GM18867 (cell line): ENCODE measurements around the gene ABCC4.

ENCODE experiments used
- ATAC-seq: cut with Tn5 transposase; IDR thresholded peaks from one replicate; pipeline ENCODE4 v1.9.1; 2021; ENCODE audit warnings: mild to moderate bottlenecking, moderate library complexity; ENCODE audit not compliant: unreplicated experiment

ABCC4 gene, protein sequence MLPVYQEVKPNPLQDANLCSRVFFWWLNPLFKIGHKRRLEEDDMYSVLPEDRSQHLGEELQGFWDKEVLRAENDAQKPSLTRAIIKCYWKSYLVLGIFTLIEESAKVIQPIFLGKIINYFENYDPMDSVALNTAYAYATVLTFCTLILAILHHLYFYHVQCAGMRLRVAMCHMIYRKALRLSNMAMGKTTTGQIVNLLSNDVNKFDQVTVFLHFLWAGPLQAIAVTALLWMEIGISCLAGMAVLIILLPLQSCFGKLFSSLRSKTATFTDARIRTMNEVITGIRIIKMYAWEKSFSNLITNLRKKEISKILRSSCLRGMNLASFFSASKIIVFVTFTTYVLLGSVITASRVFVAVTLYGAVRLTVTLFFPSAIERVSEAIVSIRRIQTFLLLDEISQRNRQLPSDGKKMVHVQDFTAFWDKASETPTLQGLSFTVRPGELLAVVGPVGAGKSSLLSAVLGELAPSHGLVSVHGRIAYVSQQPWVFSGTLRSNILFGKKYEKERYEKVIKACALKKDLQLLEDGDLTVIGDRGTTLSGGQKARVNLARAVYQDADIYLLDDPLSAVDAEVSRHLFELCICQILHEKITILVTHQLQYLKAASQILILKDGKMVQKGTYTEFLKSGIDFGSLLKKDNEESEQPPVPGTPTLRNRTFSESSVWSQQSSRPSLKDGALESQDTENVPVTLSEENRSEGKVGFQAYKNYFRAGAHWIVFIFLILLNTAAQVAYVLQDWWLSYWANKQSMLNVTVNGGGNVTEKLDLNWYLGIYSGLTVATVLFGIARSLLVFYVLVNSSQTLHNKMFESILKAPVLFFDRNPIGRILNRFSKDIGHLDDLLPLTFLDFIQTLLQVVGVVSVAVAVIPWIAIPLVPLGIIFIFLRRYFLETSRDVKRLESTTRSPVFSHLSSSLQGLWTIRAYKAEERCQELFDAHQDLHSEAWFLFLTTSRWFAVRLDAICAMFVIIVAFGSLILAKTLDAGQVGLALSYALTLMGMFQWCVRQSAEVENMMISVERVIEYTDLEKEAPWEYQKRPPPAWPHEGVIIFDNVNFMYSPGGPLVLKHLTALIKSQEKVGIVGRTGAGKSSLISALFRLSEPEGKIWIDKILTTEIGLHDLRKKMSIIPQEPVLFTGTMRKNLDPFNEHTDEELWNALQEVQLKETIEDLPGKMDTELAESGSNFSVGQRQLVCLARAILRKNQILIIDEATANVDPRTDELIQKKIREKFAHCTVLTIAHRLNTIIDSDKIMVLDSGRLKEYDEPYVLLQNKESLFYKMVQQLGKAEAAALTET (N-terminal part only)

DNA sequence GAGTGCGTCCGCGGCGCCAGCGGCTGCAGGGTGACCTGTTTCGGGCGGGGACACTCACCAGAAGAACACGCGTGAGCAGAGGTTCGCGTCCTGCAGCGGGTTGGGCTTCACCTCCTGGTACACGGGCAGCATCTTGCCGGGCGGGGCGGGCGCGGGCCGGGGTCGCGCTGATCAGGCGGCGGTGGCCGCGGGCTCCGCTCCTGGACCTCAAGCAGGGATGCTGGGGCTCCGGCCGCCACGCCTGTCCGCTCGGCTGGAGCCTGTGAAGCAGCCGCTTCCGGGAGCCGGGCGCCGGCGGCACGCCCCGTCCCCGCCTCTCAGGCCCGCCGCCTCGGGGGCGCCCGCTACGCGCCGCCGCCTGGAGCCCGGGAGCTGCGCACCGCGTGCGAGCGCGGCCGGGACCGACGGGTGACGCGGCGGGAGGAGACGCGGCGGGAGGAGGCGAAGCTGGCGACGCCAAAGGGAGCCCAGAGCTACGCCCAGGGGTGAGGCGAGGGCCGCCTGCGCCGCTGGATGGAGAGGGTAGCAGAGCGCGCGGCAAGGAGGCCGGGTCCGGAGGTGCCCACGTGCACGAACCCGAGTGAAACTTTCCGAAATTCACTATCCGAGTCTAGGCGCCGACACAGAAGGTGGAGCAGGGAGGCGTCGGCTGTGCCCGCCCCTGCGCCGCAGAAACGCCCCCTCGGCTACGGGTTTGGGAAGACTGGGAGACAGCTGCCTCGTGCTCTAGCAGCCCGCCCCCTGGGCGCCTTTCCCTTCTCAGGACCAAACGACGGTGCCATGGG, at the start of gene ABCC4:
ABCC4 (minus strand) TSS at position 269 of the 785 bp plus-strand sequence; CDS start at position 132, 137 bp downstream.
- ATAC-seq, result peak; percentile 92

DNA sequence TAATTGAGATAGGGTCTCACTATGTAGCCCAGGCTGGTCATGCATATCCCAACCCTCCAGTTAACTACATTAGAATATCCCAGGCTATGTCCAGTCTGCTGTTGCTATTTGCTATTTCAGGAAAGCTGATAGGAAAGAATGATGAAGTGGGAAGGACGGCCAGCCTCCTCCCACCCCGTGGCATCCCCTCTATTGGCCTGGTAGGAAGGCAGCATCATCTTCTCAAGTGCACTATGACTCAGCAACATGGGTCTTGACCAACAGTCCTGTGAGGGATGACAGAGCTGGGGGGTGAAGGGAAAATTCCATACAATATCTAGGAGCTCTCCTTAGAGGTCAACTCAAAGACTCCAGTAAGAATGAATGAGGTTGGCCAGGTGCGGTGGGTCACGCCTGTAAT, 48.0 kb upstream of the ABCC4 start:
- ATAC-seq, result no peak

DNA sequence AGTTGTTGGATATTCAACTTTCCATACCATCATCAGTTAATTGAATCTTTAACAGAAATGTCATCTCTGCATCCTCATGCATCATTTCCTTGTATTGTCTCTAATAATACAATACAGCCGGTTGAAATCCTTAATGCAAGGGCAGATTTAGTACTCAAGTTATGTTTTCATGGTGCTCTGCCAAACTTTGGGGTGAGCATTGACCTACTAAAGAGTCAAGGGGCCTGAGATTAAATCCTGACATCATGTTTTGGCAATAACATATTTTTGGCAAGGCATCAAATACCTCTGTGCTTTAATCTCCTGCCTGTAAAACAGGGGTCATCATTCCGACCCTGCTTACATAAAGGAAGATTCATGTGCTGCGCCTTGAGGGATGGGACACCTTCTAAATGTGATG, 42.7 kb upstream of the ABCC4 start:
- ATAC-seq, result no peak

DNA sequence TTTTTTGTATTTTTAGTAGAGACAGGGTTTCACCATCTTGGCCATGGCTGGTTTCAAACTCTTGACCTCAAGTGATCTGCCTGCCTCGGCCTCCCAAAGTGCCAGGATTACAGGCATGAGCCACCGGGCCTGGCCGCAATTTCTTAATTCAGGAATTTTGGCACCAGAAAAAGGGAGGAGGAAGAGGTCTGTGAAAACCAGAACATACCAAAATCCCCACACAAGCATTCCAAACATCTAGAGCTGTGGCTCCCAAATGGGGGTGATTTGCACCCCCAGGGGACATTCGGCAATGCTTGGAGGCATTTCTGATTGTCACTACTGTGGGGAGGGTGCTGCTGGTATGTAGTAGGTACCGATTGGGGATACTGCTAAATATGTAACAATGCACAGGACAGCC, 40.2 kb upstream of the ABCC4 start:
- no peak for ATAC-seq

DNA sequence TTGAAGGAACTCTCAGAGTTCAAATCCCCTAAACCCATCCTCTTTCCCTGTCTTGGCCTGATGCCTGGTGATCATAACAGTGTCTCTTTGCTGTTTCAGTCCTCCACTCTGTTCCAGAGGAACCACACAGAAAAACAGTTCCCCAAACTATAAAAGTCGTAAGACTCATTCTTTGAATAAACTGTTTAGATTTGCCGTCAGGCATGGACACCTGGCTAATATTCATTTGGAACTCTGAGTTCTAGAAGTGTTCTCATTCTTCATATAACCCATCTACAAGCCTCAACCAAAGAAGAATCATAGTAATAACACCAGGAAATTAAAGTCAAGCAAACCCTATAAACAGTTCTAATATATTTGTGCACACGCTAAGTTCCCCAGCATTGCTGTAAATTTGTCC, 37.7 kb upstream of the ABCC4 start:
- no peak for ATAC-seq

DNA sequence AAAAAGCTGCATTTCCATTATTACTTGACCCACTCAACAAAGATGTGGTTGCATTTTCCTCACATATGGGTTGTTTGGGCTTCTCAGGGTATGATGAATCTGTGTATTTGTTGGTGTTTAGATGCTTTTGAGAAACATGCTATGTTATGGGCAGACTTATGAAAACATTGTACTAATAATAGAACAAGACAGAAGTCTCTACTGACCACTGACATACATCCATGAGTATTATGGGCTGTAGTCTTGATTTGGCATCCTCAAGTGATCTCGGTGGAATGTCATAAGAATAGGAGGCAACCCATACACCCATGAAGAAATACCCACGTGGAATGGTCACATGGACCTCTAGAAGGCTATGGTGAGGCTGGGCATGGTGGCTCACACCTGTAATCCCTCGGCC, 36.3 kb upstream of the ABCC4 start:
- no peak for ATAC-seq

DNA sequence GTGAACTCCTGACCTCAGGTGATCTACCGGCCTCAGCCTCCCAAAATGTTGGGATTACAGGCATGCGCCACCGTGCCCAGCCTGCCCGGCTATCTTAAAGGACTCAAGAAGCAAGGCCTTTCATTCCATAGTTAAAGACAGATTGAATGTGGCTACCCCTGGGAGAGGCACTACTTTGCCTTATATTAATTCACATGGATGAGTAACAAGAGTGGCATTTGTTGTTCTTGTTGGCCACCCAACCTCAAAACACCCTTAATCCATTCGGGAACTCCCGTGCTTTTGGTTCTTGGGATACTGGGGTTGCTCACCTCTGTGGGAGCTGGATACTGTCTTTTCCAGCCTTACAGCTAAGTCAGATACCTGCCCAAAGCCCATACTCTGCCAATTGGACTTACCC, 34.4 kb upstream of the ABCC4 start:
- ATAC-seq, result no peak

DNA sequence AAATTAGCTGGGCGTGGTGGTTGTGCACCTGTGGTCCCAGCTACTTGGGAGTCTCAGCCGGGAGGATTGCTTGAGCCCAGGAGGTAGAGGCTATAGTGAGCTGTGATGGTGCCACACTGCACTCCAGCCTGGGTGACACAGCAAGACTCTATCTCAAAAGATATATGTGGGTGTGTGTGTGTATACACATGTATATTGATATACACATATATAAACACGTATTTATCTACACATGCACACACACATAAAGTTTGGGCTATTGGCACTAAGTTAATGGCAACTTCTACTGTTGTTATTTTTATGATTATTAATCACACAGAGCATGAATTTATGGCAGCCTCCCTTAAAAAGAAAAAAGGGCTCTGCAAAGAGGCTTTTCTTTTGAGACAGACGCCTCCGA, 27.1 kb upstream of the ABCC4 start:
- no peak for ATAC-seq

DNA sequence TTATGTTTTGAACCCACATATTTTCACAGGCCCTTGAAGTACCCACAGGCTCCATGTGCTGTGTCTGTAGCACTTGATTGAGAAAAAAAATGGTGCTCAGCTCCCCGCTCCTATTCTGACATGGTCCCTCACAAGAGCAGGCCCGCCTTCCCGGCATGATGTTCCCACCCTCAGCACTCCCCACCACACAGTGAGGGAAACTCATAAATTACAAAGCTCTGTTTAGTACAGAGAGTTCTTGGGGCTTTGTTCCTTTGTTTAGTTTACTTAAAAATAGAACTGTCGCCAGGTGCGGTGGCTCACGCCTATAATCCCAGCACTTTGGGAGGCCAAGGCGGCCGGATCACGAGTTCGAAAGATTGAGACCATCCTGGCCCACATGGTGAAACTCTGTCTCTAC, 25.9 kb upstream of the ABCC4 start:
- ATAC-seq, result no peak

DNA sequence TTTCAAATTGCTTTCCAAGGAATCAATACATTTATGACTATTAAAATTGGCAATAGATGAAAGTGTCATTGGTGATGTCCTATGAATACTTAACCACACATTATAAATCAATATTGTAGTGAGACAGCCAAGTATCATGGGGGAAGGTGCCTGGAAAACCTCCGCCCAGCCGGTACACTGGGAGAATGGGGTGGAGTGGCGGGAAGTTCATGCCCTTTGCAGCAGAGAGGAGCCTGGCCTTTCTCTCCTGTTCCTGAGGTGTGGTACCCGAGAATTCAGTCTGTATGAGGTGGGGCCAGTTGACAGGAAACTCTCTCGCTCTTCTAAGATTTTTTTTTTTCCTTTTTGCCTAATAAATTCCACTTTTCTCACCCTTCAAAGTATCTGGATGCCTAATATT, 25.4 kb upstream of the ABCC4 start:
- no peak for ATAC-seq

DNA sequence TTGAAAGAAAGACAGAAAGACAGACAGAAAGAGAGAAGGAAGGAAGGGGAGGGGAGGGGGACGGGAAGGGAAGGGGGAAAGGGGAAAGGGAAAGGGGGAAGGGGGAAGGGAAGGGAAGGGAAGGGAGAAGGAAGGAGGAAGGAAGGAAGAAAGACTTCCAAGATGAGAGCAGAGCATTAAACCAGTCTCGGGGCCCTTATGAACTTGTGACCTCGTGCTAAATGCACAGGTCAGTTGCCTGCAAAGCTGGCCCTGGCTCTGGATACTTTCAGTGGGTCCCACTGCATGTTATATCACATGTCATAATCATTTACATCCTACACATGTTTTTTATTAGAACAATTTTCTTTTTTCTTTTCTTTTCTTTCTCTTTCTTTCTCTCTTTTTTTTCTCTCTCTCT, 24.2 kb upstream of the ABCC4 start:
- no peak for ATAC-seq

DNA sequence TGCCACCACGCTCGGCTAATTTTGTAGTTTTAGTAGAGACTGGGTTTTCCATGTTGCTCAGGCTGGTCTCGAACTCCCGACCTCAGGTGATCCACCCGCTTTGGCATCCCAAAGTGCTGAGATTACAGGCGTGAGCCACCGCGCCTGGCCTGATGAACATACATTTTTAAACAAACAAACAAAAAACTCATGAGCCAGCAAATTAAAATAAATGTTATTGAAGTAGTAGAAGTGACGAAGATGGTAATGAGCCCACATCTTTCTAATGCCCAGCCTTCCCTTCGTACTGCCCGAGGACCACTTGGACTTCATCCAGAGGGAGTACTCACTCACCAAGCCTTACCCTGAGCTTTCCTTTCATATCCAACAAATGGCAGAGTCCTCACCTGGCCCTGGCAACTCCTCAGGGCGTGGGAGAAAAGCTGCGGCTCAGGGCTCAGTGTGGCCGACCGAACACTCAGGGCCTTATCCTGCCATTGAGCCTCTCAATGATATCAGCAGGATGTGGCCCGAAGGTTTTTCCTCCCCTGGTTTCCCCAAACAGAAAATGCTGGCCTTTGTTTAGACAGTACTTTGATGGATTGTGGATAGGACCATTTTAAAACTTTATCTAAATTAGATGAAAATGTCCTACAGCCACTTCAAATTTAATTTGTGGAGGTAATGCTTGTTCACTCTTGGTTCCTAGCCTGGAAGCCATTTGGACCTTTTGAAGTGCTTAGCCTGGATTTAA, 22.8 kb upstream of the ABCC4 start:
- ATAC-seq, result no peak

DNA sequence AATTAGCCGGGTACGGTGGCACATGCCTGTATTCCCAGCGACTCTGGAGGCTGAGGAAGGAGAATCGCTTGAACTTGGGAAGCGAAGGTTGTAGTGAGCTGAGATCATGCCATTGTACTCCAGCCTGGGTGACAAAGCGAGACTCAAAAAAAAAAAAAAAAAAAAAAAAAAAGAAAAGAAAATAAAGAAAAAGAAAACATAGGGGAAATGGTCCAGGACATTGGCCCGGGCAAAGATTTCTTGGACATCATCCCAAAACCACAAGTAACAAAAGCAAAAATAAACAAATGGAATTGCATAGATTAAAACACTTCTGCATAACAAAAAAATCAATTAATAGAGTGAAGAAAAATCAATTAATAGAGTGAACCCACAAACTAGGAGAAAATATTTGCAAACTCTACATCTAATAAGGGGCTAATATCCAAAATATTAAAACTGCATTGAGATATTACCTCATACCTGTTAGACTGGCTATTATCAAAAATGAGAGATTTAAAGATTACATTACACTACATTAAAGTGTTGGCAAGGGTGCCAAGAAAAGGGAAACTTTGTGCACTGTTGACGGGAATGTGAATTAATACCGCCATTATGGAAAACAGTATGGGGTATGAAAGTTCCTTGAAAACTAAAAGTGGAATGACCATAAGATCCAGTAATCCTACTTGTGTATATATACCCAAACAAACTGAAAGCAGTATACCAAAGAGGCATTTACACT, 18.5 kb upstream of the ABCC4 start:
- no peak for ATAC-seq

DNA sequence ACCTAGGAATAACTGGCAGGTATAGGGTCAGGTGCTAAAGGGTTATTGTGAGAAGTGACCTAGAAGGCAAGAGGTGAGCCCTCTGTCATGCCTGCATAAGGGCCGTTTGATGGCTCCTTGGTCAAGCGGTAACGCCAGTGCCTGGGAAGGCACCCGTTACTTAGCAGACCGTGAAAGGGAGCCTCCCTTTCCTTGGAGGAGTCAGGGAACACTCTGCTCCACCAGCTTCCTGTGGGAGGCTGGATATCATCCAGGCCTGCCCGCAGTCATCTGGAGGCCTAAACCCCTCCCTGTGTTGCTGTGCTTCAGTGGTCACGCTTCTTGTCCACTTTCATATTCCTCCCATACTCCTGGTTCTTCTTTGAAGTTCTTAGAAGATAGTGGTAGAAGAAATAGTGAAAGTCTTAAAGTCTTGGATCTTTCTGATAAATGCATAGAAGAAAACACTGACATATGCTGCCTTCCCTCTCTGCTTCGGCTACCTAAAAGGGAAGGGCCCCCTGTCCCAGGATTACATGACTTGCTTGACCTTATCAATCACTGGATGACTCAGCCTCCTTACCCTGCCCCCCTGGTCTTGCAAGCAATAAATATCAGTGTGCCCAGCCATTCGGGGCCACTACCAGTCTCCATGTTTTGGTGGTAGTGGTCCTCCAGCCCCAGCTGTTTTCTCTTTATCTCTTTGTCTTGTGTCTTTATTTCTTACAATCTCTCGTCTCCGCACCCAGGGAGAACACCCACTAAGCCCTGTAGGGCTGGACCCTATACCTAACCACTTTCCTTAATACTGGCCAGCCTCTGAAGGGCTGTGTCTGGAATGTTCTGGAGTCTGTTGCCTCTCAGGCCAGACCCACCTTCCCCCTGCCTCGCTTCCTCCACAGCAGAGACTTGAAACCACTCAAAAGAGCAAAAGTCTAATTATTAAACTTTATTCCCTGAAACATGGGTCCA, 16.1 kb upstream of the ABCC4 start:
- no peak for ATAC-seq

DNA sequence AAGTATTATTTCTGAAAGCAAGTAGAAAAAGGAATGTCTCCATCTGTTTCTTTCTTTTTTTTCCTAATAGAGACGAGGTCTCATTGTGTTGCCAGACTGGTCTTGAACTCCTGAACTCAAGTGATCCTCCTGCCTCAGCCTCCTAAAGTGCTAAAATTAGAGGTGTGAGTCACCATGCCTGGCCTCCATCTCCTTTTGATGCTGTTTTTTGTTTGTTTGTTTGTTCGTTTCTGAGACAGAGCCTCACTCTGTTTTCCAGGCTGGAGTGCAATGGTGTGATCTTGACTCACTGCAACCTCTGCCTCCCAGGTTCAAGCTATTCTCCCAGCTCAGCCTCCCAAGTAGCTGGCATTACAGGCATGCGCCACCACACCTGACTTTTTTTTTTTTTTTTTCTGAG, 14.5 kb upstream of the ABCC4 start:
- no peak for ATAC-seq

DNA sequence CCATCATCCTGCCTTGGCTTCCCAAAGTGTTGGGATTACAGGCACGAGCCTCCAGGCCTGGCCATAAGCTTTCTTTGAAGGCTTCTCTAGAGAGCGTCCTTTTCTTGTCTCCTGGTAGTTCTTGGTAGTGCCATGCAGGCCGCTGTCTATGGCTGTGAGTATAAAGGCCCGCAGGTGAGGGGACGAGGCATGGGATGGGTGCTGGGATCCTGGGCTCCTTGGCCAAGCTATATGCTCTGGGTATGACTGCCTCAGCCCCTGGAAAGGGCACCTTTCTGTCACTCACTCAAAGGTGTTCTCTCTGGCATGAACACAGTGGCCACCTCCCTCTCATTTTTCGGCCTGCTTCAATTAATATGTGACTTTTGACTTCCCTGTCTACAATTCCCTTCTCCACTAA, 6.3 kb upstream of the ABCC4 start:
- no peak for ATAC-seq

DNA sequence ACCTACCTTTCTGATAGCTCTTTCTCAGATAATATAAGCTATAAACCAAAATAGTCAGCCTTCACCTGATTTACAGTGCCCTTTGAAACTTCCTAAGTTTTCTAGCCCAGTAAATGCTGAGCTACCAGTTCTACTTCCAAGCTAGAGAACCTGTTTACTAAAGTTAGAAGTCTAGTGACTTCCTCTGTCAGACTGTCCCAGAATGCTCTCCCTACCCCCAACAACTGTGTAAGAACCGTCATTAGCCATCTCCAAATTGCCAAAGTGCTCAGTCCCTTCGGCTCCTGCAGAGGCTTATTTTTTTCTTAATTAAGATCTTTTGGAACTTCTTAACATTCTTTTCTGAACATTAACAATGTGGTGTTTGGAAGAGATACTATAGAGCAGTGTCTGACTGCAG, 3.2 kb upstream of the ABCC4 start:
- ATAC-seq, result no peak

DNA sequence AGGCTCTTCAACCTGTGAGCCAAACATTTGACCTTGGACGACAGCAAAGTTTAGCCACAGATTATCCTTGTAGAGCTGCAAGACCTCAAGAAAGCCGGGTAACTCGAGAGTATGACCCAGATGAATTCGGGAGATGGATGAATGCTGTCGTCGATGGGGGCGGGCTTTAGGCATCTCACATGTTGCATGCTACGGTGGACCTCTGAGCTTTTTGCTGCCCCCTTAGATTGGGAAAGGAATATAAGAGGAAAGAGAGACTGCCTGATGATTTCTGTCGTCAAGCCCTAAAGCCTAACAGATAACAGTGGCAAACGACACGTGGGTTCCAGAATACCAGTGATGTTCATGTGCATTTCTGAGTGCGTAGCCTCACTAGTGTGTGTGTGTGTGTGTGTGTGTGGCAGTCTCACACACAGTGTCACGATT, 730 bp upstream of the ABCC4 start:
- ATAC-seq, result no peak
